HG02938 (cell line): ENCODE results near the gene LIPT2.

Source experiments
- ATAC-seq: cut with Tn5 transposase; IDR thresholded peaks from one replicate; pipeline ENCODE4 v1.9.1; 2021; ENCODE audit warnings: mild to moderate bottlenecking, moderate library complexity; ENCODE audit not compliant: unreplicated experiment

The LIPT2 gene

DNA sequence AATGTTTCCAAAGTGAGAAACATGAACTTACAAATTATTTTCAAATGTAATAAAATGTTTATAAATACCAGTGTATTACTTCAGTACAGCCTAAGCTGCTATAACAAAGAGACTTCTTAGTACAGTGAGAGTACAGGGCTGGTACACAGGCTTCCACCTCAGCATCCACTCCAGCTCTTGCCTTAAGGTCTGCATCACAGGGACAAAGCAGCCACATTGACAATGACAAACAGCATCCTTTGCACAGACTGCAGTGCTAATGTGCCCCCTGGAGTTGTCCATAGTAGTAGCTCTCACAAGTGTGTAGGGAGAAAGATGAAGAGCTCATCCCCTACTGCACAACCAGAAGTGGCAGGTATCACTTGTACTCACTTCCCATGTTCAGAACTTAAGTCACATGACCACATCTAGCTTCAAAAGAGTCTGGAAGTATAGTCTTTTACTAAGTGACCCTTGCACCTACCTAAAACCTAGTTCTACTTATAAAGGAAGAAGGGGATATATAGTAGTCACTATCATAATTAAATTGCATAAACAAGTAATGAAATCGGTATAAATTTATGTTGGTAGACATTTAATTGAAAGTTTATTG is 10.7 kb upstream of the LIPT2 start:
- no peak for ATAC-seq

DNA sequence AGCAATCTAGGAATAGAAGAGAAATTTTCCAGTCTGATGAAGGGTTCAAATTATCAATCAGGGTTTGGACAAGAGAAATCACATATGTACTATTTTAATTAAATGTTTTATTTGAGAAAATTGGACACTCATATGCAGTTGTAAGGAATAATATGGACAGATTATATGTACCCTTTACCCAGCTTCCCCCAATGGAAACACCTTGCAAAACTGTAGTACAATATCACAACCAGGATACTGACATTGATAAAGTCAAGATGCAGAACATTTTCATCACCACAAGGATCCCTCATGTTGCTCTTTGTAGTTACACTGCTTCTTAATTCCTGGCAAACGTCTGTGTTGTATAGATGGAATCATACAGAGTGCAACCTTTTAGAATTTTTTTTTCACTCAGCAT is 1.4 kb upstream of the LIPT2 start:
- no peak for ATAC-seq

DNA sequence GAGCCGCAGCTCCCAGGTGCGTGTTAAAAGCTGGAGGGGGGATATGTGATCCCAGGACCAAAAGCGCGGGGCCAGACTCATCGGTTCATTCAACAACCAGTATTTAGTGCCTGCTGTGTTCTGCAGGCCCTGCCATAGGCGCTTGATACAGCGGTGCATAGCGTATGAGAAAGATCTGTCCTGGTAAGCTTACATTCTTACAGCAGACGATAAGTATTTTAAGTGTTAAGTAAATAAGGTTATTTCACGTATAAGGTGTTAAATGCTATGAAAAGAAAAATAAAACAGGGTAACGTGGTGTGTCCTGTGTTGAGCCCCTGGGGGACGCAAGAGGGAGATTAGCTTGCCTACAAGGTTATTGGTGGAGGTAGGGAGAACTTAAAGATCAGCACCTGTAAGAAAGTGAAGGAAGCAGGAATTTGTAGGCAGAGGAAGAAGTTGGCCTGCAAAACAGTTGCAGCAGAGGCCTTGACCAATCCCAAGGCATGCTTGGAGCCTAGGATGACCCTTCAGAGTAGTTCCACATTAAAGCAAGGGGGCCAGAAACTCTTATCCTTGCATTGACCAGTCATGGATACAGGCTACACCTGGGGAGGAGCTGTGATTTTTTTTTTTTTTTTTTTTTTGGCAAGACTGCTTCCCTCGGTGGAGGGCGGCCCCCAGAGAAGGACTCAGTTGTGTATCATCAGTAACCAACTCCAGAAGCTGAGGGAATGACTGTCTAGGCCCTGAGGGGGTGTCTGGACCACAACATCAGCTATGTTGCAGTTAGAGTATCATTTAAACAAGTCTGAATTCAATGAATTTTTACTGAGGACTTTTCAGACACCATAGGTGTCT is 487 bp upstream of the LIPT2 start:
- ATAC-seq = no peak

DNA sequence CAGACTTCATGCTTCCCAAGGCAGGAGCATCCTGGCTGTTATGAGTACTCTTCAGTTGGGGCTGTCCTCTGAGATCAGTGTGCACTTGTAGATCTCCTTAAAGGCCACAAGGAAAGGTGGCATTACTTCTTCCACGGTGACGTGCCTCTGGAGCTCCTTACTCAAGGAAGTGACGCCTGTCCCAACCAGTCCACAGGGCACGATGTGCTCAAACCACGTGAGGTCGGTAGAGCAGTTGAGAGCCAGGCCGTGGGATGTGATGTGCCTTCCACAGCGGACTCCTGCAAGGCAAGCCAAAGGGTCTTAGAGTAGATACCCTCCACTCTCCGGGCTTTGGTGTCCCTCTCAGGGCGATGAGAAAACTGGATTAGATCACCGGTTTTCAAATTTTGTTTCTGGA is 1.4 kb downstream of the LIPT2 start:
- ATAC-seq = no peak

DNA sequence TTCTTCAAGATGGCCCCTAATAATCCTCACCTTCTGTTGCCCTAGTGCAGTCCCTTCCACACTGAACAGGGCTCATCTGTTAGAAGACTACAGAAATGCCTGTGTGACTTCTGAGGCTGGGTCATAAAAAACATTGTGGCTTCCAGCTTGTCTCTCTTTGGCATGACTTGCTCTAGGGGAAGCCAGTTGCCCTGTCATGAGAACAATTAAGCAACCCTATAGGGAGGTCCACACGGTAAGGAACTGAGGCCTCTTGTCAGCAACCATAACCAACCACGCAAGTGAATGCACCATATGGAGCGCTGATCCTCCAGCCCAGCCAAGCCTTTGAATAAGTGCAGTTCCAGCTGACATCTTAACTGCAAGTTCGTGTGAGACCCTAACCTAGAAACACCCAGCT is 2.6 kb downstream of the LIPT2 start:
- ATAC-seq = no peak

DNA sequence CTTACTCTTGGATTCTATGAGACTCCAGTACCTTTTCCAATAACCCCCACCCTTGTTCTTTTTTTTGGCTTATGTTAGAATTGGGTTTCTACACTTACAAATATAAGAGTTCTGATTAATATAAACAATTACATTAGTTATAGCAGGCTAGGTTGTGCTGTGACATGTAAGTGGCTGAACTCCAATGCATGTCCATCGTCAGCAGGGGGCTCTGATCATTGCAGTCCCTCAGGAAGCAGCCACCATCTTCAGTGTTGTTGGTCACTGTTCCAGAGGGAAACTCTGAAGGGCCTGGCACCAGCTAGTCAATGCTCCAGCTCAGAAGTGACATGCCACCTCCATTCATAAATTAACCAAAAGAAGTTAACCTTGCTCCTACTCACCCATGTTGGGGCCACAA is 5.6 kb downstream of the LIPT2 start:
- no peak for ATAC-seq

DNA sequence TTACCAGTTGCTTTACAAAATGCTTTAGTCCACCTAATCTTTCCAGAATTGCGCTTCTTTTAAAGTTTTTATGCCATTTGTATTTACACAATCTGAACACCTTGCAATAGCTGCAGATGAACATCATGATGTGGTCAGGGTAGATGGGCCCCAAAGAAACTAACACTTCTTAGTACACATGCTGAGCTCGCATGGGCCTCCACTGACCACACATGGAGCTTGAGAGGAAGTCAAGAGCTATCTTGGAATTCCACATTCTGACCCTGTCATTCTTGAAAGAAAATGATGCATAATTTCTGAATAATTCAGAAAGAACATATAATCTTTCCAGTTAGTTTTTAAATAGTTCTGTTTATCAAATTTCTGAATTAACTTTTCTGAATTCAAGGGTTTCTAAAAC is 7.7 kb downstream of the LIPT2 start:
- ATAC-seq = no peak

DNA sequence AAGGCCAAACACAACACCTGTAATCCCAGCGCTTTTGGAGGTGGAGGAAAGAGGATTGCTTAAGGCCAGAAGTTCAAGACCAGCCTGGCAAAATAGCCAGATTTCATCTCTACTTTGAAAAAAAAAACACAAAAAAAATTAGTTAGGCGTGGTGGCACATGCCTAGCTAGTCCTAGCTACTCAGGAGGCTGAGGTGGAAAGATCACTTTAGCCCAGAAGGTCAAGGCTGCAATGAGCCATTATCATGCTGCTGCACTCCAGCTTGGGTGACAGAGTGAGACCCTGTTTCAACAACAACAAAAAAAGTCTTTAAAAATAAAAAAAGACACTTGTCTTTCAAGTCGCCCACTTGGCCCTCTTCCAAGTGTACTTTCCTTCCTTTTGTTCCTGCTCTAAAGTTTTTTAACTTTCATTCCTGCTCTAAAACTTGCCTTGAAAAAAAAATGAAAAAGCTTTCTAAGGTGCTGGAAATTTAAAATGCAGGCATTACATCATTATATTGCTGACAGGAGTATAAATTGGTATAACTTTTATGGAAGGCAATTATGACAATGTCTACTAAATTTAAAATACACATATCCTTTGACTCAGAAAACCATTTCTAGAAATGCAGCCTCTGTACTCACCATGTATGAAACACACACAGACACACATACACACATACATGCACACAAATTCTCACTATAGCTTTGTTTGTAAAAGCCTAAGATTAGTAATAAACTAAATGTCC is 12.7 kb downstream of the LIPT2 start:
- no peak for ATAC-seq

DNA sequence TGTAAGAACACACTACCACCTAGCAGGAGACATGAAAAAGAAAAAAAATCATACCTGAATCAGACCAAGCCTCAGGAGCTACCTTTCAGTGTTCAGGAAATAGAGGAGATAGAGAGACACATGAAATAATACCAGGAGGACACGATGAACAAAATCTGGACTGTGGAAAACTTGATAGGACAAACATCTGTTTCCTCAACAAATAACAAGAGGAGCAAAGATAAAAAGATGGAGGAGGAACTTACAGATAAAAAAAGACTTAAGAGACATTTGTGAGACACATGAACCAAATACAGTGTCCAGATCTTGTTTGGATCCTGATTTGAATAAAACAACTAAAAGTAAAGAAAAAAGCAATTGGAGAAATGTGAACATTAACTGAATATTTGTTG is 13.8 kb downstream of the LIPT2 start:
- ATAC-seq = no peak

DNA sequence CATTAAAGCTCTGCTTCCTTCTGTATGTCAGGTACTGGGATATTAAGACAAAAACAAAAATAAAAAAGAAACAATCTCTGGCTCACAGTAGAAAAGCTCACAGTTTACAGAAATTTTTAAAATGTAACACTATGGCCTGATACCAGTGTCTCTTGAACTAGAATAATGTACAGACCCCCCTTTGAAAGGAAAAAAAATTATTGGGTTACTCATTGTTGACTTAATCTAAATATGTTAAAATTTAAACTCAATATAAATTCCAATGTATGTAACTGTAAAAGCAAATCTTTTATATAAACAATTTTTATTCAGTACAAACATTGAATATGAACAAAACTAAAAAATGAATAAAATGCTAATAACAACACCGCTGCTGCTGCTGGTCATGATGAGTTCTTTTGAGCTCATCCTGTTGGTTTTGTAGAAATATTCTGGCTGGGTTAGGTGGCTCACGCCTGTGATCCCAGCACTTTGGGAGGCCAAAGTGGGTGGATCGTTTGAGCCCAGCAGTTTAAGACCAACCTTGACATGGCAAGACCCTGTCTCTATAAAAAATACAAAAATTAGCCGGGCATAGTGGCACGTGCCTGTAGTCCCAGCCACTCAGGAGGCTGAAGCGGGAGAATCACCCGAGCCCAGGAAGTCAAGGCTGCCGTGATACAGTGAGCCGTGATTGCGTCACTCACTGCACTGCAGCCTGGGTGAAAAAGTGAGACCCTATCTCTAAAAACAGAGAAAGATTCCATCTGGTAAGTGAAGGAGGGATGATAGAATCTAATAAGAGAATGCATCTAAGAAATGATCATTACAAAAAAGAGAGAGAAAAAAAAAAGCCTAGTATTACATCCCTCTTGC is 14.4 kb downstream of the LIPT2 start:
- ATAC-seq = no peak

DNA sequence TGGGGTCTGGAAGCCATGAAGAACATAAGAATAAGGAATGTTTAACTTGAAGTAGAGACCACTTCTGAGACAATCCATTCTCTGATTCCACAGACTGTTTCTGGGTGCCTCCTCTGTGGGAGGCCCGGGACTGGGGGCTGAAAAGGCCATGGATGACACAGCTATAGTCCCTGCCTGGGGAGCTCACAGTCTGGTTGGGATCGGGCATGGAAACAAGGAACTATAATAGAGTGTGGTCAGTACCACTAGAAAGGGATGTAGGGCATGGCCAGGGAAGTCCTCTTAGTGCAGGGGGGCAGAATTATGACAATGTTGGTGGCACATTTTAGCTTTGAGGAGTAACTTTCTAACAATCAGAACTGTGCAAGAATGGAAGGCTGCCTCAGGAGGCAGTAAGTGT is 17.0 kb downstream of the LIPT2 start:
- no peak for ATAC-seq

DNA sequence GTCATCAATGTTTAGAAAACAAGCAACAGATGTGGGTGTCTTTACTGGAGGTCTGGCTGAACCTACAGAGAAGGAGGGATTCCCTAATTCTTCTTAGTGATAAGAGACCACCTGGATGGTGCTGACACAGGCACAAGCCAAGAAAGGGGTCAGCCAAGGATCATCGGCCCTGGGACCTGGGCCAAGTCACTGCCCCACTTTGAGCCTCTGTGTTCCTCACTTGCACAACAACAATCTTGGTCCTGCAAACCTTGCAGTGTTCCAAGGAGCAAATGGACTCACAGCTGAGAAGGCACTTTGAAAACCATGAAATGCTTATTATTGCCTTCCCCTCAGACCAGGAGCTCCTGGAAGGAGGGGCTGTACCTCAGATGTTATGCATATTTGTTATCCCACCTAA is 19.2 kb downstream of the LIPT2 start:
- no peak for ATAC-seq

DNA sequence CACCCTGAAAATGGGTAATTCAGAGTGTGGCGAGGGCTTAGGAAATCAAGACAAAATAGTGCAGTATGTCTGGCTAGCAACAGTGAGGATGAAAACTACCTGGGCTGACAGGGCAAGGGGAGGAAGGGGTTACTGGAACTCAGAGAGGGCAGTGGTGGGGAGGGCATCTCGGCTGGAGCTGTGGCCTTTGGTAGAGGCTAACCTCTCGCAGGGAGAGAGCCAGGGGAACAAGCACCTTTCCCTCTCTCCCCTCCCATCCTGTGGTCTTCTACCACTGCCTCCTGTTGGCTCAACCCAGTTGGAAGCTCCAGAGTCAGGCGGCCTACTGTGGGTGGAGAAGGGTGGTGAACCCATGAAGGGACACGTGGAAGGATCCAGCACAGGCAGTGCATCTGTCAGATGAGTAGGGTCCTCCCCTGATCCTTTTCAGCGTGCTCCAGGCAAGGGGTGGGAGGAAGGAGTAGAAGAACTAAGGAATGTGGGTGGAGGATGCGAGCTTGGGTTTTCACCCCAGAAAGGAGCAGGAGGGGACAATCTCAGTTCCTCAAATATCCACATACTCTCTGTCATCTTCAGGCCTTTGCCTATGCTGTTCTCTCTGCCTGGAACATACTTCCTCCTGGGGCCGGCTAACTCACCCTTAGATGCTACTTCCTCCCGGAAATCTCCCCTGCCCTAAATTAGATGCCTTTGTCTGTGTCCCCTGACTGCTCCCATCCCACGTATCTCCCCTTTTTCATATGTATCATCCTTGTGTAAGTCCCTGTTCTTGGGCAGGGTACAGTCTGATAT is 19.9 kb downstream of the LIPT2 start:
- no peak for ATAC-seq

DNA sequence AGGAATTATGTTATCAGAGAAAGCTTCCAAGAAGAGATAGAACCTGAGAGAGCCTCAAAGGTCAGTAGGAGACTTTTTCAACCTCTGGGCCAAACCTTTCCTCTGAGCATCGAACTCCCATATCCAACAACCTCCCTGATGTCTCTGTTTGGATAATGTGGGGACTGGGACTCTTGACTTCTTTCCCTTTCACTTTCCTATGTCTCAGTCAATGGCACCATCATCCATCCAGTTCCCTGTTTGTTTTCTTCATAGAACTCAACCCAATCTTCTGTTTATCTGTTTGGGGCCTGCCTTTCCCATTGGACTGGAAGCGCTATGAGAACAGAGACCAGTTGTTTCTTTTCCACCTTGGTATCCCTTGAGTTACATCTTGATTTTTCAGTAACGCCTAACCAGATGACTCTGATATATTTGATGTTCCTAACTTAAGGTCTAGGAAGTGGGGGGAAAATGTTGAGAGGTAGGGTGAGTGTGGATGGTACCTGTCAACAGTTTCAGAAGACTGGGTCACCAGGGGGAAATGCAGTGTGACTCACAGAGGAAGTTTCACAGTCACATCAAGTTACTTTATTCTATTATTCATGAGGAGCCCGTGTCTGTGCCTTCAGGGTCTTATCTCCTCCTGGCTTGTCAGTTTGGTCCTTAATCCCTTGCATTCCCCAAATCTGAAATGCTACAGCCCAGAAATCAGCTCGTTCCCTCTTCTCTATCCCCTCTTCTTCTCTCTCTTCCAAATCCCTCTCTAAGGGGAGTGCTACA is 21.7 kb downstream of the LIPT2 start:
- ATAC-seq = no peak

DNA sequence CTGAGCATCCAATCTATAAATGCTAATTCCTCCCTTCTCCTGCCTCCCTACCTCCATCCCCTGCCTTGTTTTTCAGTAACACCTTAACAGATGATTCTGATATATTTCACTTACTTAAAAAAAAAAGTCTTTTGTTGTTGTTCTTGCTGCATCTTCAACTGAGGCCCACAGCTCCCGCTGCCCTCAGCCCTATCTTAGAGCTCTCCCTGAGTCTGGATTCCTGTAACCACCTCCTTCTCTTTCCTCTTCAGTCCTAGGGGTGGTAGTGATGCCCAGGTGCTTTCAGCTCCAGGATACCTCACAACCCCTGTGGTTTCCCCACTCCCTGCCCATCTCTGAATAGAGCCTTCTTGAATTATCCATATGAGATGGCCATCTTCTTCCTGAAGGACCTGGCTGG is 22.5 kb downstream of the LIPT2 start:
- ATAC-seq = no peak

DNA sequence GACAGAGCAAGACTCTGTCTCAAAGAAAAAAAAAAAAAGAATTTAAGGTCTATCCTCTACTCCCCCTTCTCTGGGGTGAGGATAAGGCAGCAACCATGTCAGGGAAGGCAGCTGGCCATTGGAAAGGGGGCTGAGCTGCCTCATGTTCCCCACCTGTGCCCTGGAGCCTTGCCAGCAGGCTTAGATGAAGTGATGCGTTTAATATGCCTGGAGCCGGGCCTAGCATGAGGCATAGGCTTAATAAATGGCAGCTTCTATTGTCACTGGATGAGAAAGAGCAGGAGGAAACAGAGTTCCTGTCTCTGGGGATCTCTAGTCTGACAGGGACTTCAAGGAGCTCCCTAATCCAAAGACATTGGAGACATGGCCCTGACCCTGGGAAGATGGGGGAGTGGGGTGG is 23.0 kb downstream of the LIPT2 start:
- ATAC-seq = no peak

DNA sequence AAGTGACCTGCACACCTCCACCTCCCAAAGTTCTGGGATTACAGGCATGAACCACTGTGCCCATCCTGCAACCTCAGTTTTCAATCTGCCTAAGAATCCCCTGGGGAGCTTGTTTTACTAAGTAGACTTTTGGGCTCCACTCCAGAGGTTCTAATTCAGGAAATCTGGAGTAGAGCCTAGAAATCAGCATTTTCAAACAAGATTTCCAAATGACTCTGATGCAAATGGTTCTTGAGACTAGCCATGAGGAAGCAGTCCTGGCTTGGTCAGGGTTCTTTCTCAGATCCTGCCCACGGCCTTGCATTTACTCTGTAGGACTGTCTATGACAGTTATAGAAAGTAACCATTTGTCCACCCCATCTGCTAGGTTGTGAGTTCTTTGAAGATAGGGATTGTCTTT is 24.6 kb downstream of the LIPT2 start:
- no peak for ATAC-seq

DNA sequence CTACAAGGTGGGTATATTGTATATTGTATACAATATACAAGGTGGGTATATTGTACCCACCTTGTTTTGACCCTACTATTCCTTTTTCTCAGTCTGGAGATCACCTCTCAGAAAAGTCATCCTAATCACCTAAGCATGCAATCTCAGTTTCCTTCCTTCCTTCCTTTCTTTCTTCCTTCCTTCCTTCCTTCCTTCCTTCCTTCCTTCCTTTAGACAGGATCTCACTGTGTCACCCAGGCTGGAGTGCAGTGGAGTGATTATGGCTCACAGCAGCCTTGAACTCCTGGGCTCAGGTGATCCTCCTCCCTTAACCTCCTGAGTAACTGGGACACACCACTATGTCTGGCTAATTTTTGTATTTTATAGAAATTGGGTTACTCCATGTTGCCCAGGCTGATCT is 25.0 kb downstream of the LIPT2 start:
- ATAC-seq = no peak

DNA sequence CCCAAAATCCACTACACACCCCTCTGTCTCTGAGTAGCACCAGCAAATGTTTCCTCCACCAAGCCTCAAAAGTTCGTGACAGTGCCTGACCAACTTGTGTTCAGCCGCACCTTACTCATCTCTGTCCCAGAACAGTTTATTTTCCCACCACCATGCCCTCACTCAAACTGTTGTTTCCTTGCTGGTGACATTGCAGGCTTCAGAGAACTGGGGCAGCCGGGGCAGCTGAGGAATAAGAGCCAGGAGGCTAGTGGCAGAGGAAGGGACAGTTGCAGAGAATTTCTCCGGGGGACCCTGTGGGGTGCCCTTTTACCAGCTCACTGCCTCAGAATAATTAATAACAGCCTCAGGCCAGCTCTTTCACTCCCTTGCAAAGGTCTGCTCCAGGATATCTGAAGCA is 25.5 kb downstream of the LIPT2 start:
- no peak for ATAC-seq
